GM18526 (cell line): ENCODE measurements around the gene NIN.

ENCODE experiments used
- POLR2A ChIP-seq: IDR thresholded peaks from 3 replicates; pipeline ENCODE4 v1.6.1; 2011; ENCODE audit not compliant: insufficient read length; ENCODE audit errors: extremely low read depth

The NIN gene

DNA sequence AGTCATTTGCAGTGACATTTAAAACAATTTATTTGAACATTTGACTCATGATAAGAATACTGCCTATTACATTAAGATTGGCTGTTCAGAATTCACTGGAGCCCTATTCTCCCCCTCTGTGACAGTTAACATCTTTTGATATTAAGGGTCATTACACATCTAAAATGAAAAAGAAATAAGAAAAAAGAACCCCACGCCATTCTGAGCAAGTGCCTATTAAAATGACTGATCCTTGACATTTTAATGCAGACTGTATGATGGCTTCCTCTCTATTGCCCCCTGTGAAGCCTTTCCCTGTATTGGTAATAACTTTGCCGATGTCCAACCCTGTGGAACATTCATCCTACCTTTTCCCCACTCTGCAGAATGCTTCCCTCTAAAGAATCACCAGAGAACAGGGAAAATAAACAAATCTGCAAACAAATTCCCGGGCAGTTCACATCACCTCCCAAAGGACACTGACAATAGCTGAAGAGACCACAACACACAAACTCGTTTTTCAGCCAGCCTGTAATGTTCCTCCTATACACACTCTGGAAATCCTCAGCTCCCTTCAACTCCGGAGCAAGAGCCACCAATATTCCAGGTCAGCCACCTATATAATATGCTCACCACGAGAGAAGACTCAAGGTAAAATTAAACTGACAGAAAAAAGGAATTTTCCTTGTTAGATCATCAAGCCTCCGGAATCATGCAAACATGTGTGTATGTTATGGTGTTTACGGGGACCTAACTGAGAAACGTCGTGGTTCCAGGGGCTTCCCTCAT, 2.1 kb downstream of the NIN start:
- no peak for TF ChIP-seq POLR2A

DNA sequence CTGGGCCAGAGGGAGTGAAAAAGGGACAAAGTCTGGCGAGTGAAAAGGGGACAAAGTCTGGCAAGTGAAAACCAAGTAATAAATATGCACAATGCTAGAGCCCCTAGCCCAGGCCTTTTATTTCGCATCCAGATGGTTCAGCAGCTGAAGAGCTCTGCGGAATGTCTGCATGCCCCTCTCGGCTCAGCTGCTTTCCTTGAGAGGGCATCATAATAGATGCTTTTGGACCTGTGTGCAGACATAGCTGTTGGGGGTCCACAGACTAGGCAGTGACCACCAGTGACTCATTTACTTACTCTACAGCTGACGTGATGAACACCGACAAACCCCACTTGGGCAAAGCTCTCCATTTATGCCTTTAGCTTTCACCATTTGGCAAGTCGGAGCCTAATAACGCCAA, 4.3 kb downstream of the NIN start:
- TF ChIP-seq POLR2A = no peak

DNA sequence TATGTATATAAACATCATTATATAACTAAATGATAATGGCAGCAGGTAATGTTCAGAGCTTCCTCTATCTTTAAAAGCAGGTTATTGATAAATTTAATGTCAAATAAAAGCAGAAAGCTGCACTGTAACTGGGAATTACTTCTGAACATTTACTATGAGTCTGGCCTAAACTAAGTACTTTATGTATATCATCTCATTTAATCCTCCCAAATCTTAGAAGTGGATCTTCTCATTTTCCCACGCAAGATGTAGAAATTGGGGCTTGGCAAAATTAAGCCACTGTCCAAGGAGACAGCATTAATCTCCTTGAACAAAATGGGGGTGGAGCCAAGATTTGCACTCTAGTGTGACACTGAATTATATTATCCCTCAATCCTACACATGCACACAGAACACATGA, 5.7 kb downstream of the NIN start:
- TF ChIP-seq POLR2A = no peak

DNA sequence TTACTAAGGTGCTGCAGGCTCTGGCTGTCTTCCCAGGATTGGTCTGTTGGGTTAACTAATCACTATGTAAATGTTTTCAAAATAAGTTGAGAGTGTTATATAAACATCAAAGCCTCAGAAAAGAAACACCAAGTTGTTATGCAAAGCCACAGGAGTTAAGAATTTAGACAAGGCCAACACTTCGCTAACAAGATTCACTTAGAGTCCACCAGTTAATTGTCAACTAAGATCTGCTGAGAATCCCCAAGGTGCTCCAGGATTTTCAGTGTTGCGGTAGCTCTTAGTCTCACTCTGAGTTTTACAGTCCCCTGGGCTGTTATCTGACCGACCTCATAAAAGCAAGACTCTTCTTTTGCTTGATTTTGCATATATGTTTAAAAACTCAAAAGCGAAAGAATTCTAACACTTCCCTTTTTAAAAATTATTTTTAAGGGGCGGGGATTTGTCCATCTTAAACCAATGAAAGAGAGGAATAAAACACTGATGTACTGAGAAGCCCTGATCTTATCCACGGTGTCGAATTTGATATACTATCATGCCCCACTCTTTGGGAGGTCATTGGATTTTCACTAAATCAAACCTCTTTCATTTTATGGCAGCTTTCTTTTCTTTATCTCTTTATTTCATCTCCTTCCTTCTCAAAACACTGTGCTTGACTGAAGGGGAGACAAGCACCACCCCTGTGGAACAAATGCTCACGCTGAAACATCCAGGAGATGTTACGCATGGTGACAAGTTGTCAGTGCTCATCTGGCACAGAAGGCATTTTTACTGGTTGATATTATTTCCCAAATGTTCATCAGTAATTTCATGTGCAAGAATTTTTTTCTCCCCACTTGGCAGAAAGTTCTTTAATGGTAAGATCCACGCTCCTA, 7.0 kb downstream of the NIN start:
- peak; percentile 36 for TF ChIP-seq POLR2A

DNA sequence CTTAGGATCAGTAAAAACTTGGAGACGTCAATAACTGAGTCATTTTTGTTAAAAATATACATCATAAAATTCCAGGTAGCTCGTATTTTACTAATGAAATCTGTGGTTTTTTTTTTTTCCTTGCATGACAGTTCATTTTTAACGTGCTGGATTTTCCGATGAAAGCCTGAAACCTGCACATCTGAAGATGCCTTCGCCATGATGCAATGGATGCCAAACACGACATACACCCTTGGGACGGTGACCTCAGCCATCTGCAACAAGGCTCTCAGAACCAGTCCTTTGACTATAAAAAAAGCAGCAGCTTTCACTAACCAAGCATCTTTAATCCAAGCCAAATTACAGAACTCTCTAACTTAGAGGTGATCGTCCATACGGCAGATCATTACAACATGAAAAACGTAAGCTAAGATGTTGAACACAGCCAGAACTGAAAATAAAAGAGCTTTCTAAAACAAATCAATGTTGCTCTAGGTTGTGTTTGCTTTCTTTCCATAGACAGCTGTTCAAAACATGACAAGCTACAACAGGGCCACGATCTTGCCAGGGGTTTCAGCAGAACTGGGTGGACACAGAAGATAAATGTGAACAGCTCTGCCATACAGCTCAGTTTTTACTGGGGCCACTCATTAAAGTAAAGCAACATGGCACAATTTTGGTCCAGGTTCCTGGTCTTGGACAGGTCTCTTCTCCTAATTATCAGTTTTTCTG, 7.8 kb downstream of the NIN start:
- TF ChIP-seq POLR2A = no peak

DNA sequence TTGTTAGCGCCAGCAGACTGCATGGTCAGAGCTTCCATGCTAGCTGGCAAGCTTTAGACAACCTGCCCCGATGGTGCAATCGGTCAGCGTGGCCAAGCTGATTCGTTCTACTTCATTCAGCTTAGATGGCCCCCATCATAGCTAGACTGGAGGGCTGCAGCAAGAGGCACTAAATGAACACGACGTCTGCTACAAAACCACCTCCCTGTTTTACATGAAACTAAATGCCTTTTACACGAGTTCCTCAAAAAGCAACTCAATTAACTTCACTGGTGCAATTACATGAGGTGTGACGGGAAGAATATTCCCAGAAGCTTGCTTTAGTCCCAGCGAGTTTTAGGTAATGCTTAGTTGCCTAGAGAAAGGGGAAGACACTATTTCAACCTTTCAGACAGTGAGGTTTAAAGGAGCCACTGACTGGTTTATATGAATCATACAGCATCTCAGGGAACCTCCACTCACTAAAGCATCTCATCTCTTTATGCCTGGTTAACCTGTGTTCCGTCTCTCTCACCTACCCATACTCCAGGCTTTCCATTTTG, 8.4 kb downstream of the NIN start:
- no peak for TF ChIP-seq POLR2A

DNA sequence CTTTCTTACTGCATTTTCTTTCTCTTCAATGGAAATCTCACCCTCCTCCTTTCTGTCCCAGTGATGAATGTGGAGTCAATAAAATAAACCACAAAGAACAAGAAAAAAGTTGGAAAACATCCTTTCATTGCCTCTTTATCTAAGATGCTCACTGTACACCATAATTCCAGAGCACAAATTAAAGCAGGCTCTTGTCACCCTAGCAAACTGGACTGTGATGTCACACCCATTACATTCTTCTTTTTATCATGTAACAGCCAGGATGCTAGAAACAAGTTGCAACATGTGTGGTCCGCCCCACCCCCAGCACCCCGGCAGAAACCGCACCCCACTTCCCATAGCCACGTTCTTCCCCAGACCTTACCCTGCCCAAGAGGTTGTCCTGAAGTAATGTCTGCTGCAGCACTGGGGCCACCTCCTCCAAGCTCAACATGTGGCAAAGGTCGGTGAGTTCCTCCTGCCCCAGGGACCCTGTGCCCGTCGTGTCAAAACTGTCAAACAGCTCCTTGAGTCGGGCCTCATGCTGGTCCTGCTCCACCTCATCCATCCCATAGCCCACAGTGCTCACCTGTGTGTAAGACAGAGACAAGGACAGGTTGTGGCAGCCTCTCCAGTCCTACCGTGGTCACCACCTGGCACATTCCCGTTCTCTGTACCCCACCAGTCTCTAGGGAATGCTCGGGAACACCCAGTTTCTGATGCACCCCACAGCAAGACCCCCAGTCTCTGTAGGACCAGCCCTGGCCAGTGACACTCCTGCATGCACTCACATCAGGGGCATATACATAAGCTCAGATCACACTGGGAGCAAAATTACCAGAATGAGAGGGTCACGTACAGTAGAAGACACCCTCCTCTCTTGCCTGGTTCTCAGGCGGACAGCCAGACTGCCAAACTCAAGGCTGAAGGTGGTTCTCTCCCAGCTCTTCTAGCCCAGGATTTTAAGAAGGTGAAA, 9.2 kb downstream of the NIN start:
- no peak for TF ChIP-seq POLR2A

DNA sequence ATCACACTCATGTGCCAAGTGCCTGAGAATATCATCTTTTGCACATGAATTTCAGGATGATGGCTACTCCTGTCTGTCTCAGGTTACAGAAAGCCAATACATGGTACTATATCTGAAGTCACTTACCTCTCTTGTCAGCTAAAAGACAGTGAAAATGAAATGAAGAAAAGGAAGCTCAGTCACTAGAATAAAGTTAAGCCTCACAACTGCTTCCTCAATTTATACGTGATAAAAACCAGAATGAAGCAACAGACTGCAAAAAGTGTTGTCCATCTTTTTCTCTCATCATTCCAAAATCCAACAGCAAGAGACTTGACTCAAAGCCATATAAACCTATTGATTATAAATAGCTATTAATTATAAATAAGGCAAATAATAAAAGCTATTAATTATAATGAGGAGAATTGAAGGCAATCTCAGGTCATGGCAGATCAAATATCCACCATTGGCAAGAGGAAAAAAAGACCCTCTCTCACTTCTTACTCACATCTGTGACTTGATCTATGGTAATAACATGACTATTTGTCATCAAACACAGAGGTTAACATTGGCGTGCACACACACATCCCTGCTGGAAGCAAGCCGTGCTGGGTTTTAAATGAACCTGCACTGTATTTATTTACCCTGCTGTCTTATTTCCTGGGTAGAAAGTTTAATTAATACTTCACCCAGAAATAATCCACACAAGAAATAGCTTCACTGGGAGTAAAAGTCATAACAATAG, 10.0 kb downstream of the NIN start:
- TF ChIP-seq POLR2A = no peak

DNA sequence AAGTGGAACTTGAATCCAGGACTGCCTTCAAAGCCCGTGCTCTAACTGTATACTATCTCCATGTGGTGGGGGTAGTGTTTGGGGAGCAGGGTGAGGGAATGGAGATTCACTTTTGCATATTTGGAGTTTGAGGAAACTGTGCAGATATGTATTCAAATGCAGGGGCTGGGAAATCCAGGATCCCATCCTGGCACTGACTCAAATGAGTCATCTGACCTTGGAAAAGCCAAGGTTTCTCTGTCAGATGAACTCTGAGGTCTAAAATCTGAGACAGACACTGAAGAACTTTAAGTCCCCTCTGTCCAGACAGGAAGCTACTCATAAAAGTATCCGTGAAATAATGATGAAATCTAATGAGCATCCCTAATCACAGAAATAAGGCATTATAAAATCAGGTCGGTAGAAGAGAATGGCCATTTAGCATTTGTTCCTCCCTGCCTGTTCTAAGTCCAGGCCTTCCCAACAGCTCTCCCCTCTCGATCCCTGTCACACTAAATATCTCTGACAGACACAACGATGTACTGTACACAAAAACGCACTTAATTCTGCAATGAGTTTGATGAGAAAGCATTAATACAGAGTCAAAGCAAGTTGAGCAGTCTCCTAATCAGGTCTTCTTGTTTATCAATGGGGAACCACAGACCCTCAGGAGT, 14.4 kb downstream of the NIN start:
- TF ChIP-seq POLR2A = no peak

DNA sequence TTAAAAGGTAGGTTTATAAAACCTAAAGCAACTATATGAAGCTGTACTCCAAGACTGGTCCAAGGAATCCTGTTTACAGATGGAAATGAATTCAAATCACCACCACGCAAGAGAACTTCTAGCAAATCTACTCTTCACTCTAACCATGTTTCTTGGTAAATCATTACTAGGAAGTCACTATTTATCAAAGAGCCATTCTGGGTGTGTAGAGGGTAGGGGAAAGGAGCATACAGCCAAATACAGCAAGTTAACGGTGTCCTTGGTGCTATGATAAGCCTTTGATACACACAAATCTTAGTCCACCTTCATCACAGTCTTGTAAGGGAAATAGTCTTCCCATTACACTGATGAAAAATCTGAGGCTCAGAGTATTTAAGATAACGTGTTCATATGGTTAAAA, 16.8 kb downstream of the NIN start:
- no peak for TF ChIP-seq POLR2A

DNA sequence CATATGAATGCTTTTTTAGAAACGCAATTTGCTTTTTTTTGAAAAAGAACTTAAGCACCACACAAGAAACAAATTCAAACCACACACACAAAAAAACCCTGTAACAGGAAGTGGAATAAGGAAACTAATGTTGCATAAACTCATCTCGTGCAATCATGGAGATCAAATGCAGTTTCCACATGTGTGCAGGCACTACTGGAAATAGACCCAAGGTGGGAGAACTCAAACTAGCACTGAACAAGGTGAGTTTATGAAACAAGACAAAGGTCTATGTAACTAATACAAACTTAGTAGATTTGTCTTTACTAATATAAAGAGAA, 17.5 kb downstream of the NIN start:
- TF ChIP-seq POLR2A = no peak

DNA sequence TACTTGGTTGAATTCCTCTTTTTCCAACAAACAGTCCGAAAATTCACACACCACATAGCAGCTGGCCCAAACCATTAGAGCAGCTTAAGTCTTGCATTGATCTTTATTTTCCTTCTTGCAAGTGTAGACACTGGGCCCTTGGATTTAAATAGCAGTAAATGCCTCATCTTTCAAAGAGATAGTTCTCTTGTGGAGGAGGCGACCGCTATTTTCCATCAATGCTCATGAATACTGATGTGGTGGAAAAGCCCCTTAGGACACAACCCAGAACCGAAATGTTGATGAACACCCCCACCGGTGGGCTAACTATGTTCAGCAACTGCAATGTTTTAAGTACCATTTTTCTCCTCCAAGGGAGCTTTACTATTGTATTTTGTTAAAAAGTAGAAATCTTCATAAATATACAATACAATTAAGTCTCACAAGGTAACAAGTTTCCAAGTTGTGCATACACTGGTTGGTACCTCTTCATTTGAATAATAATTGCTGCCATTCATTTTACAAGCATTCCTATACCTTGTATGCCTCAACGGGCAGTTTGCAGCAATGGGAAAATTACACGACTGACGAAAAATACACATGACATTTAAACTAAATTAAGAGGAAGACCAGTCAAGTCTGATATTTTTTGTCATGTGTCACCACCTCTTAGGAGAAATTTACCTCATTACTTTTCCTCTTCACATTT, 18.0 kb downstream of the NIN start:
- TF ChIP-seq POLR2A = no peak

DNA sequence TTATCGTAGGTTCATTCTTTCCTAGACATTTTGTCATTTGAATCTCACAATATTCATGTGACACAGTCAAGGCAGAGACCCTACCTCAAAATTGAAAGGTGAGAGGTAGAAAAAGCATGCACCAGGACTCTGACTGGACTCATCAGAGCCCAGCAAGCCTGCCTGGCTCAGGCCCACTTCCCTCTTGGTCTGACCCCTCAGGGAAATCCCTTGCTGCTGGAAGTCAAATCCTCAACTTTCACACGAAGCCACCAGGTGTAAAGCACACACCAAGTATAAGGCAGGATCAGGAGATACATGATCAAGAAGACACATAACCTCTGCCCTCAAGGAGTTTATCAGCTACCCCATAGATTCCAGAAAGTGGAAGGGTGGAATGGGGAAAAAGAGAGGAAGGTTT, 18.8 kb downstream of the NIN start:
- no peak for TF ChIP-seq POLR2A
